Endodermal cell (in vitro differentiated cells): ENCODE results near the gene ZBP1. TPM values are rescaled to one million over a fixed set of nuclear protein-coding genes. Genes with fewer than 3 reads are reported as not detected.

Experiments
- DNase-seq: peaks from one replicate; pipeline ENCODE4 v3.0.0-alpha.2; 2017
- H3K27ac ChIP-seq: 2 replicates; pipeline ENCODE4 v1.5.1; 2013; ENCODE audit warnings: mild to moderate bottlenecking, low read depth, low read length, moderate library complexity
- H3K27me3 ChIP-seq: 2 replicates; pipeline ENCODE4 v1.6.1; 2013; ENCODE audit warnings: mild to moderate bottlenecking, low read length, moderate library complexity; ENCODE audit not compliant: insufficient read depth, control insufficient read depth, poor library complexity, severe bottlenecking
- H3K36me3 ChIP-seq: 2 replicates; pipeline ENCODE4 v1.7.0; 2013; ENCODE audit warnings: mild to moderate bottlenecking, low read length, moderate library complexity; ENCODE audit not compliant: control insufficient read depth, insufficient read depth
- H3K4me1 ChIP-seq: one replicate; pipeline ENCODE4 v1.7.0; 2013; ENCODE audit warnings: low read length; ENCODE audit not compliant: control insufficient read depth, insufficient read depth
- H3K4me3 ChIP-seq: 2 replicates; pipeline ENCODE4 v1.5.1; 2013; ENCODE audit warnings: mild to moderate bottlenecking, low read length, moderate library complexity
- H3K9ac ChIP-seq: 2 replicates; pipeline ENCODE4 v1.6.1; 2013; ENCODE audit warnings: mild to moderate bottlenecking, low read length, moderate library complexity; ENCODE audit not compliant: poor library complexity, severe bottlenecking; ENCODE audit errors: extremely low read depth
- H3K9me3 ChIP-seq: 2 replicates; pipeline ENCODE4 v1.6.1; 2013; ENCODE audit warnings: mild to moderate bottlenecking, low read length, moderate library complexity; ENCODE audit not compliant: control insufficient read depth
- H3K27ac Mint-ChIP-seq: 2 replicates; pipeline ENCODE4 v1.8.0; 2020; ENCODE audit warnings: mixed read lengths
- H3K27me3 Mint-ChIP-seq: 2 replicates; pipeline ENCODE4 v1.8.0; 2021; ENCODE audit warnings: mild to moderate bottlenecking, mixed read lengths; ENCODE audit not compliant: insufficient read depth
- H3K36me3 Mint-ChIP-seq: 2 replicates; pipeline ENCODE4 v1.8.0; 2020; ENCODE audit warnings: low read depth, mixed read lengths
- H3K4me1 Mint-ChIP-seq: 2 replicates; pipeline ENCODE4 v1.8.0; 2020; ENCODE audit warnings: mixed read lengths
- H3K4me3 Mint-ChIP-seq: 2 replicates; pipeline ENCODE4 v1.8.0; 2020; ENCODE audit warnings: mild to moderate bottlenecking, moderate library complexity, mixed read lengths
- H3K9me3 Mint-ChIP-seq: 2 replicates; pipeline ENCODE4 v1.8.0; 2020; ENCODE audit warnings: mild to moderate bottlenecking, mixed read lengths
- CTCF ChIP-seq: fragments of 200-600 bp; sonication (generic); conservative IDR thresholded peaks from 2 replicates; pipeline ENCODE4 v1.5.0; 2021; ENCODE audit warnings: antibody characterized with exemption, mild to moderate bottlenecking
- WGBS, 2 experiments: methylation state at CpG; one replicate each; pipeline versions ENCODE4 v1.1.5 to v1.1.7; 2013; ENCODE audit warnings: missing lambda C conversion rate in 2 of 2, mixed read lengths in 1 of 2; ENCODE audit not compliant: insufficient coverage in 1 of 2, insufficient read length in 1 of 2; 5-methylcytosine and 5-hydroxymethylcytosine counted together
- total RNA-seq, 2 donors: library from RNA; stranded (reverse); fragmentation: NEBNext Ultra II Directional in 1 of 2; extraction: Animal tissue kit (Norgen Biotek cat#: 25700) in 1 of 2; gene quantifications; 2 replicates in 1 of 2; 3 replicates in 1 of 2; pipeline ENCODE4 v1.2.1, GENCODE V29; 2021

Gene ZBP1
- total RNA-seq, 2 donors from 2014 or later: not detected

- TF ChIP-seq CTCF: no peak
- no peaks in the 10 kb centered on the region for H3K4me1 Mint-ChIP-seq
- Histone ChIP-seq H3K36me3 (no peaks in the 10 kb centered on the region), H3K4me3 (no peak overlapping the region), H3K9ac (no peak overlapping the region), H3K4me1 (no peaks in the 10 kb centered on the region), H3K9me3 (no peaks in the 10 kb centered on the region), H3K27ac (no peak overlapping the region), H3K27me3 (no peaks in the 10 kb centered on the region)
- no peaks in the 10 kb centered on the region for H3K36me3 Mint-ChIP-seq
- H3K4me3 Mint-ChIP-seq: no peak overlapping the region
- DNase-seq: no peak
- H3K27me3 Mint-ChIP-seq: no peaks in the 10 kb centered on the region
- H3K27ac Mint-ChIP-seq: no peak overlapping the region
- no peaks in the 10 kb centered on the region for H3K9me3 Mint-ChIP-seq
- 95 to 98% methylated on average over 12 of the region's 12 CpGs for WGBS, 2 experiments
Observed at GRCh38 chr20:57563522-57563921, 56.7 kb downstream of the ZBP1 start.

- no peaks in the 10 kb centered on the region for H3K9me3 ChIP-seq
- no peaks in the 10 kb centered on the region for H3K4me1 Mint-ChIP-seq
- H3K4me3 Mint-ChIP-seq: no peak overlapping the region
- H3K27me3 ChIP-seq: no peaks in the 10 kb centered on the region
- H3K4me3 ChIP-seq: no peak overlapping the region
- H3K27ac Mint-ChIP-seq: no peak overlapping the region
- H3K9ac ChIP-seq: no peak overlapping the region
- no peak for TF ChIP-seq CTCF
- no peaks in the 10 kb centered on the region for H3K9me3 Mint-ChIP-seq
- no peaks in the 10 kb centered on the region for H3K36me3 Mint-ChIP-seq
- 95 to 96% methylated on average over 27 to 35 of the region's 35 CpGs for WGBS, 2 experiments
- no peaks in the 10 kb centered on the region for H3K36me3 ChIP-seq
- no peaks in the 10 kb centered on the region for H3K27me3 Mint-ChIP-seq
- no peak overlapping the region for H3K27ac ChIP-seq
- DNase-seq: no peak
- no peaks in the 10 kb centered on the region for H3K4me1 ChIP-seq
Observed at GRCh38 chr20:57562541-57563465, 57.4 kb downstream of the ZBP1 start.

GRCh38 chr20:57561356-57562279, 58.6 kb downstream of the ZBP1 start:
- H3K4me3 ChIP-seq: no peak overlapping the region
- no peaks in the 10 kb centered on the region for H3K4me1 ChIP-seq
- 90% methylated on average over 24 of the region's 24 CpGs for WGBS, 2 experiments
- H3K9ac ChIP-seq: no peak overlapping the region
- Mint-ChIP-seq H3K27ac (no peak overlapping the region), H3K4me1 (no peaks in the 10 kb centered on the region), H3K4me3 (no peak overlapping the region), H3K36me3 (no peaks in the 10 kb centered on the region), H3K9me3 (no peaks in the 10 kb centered on the region), H3K27me3 (no peaks in the 10 kb centered on the region)
- DNase-seq: no peak
- no peaks in the 10 kb centered on the region for H3K9me3 ChIP-seq
- H3K27ac ChIP-seq: no peak overlapping the region
- H3K36me3 ChIP-seq: no peaks in the 10 kb centered on the region
- H3K27me3 ChIP-seq: no peaks in the 10 kb centered on the region
- no peak for TF ChIP-seq CTCF
